GM10847 (cell line): Measurements from ENCODE around the gene MYH11.
A peak's percentile ranks its signal among the peaks of the same experiment; 100 is the strongest.

Experiments used
- POLR2A ChIP-seq: IDR thresholded peaks from 2 replicates; pipeline ENCODE4 v1.6.1; 2011; ENCODE audit not compliant: insufficient read length; ENCODE audit errors: extremely low read depth

Gene MYH11

GRCh38 chr16:15856901-15857698 is at the start of gene MYH11:
Gene MYH11, minus strand, starts transcription at chr16:15857028. Its CDS starts 18,776 bp downstream, at chr16:15838252.
- no peak for TF ChIP-seq POLR2A

DNA sequence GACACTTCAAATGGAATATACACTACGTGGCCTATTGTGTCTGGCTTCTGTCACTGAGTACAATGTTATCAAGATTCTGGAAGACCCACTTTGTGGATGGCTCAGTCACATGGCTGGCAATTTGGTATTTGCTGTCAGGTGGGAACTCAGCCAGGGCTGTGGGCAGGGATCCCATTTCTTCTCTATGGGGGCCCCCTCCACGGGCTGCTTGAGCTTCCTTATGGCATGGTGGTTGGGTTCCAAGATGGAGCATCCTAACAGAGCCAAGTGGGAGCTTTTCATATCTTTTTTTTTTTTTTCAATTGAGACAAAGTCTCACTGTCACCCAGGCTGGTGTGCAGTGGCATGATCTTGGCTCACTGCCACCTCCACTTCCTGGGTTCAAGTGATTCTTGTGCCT is 49.6 kb upstream of the MYH11 start:
- no peak for TF ChIP-seq POLR2A

DNA sequence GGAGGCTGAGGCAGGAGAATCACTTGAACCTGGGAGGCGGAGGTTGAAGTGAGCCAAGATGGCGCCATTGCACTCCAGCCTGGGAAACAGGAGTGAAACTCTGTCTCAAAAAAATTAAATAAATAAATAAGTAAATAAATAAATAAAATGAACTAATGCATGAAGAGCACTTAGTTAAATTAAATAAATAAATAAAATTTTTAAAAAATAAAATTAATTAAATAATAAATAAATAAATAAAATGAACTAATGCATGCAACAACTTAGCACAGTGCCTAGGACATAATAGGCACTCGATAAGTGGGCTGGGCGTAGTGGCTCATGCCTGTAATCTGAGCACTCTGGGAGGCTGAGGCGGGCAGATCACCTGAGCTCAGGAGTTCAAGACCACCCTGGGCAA is 47.1 kb upstream of the MYH11 start:
- no peak for TF ChIP-seq POLR2A

DNA sequence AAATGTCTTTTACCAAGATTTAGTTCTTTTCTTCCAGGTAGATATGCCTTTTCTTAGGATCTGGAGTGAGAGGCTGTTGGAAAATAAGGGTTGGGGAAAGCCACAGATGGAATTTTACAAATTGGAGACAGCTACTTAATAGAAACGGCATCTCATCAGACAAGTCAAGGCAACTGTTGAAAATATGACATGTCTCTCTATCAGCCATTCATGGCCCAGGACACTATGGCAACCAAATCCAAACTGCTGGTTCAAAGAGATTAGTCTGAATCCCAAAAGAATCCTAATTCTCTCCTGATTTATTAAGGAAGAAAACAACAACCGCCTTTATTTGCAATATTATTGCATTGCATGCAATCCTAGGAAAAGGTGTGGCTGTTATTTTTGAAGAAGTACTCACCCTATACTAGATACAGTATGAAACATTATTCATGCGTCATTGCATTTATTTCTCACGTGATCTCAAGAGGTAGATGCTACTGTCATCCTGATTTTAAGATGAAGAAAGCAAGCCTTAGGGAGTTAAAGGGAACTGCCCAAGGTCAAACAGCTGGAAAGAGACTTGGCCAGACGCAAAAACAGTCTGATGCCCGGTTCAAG is 44.2 kb upstream of the MYH11 start:
- no peak for TF ChIP-seq POLR2A

GRCh38 chr16:15900357-15900756 is 43.5 kb upstream of the MYH11 start:
- TF ChIP-seq POLR2A = no peak

- no peak for TF ChIP-seq POLR2A
These were observed 42.8 kb upstream of the MYH11 start for GRCh38 chr16:15899538-15900100.

DNA sequence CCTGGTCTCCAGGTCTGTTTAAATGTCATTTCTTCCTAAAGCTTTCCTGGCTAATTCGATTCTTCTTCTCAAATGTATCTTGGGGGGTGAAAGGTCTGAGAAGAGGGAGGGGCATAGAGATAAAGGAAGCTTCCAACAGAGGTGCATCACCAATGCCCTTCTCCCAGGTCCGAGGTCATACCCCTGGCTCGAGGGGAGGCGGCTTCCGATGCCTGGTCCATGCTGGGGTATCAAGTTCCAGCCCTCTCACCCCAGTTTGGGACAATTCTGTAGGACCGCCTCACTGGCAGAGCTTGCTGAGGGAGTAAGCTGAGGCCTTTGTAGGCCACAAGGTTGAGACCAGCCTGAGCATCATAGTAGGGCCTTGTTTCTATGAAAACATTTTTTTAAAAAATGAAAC is 41.8 kb upstream of the MYH11 start:
- TF ChIP-seq POLR2A = no peak

DNA sequence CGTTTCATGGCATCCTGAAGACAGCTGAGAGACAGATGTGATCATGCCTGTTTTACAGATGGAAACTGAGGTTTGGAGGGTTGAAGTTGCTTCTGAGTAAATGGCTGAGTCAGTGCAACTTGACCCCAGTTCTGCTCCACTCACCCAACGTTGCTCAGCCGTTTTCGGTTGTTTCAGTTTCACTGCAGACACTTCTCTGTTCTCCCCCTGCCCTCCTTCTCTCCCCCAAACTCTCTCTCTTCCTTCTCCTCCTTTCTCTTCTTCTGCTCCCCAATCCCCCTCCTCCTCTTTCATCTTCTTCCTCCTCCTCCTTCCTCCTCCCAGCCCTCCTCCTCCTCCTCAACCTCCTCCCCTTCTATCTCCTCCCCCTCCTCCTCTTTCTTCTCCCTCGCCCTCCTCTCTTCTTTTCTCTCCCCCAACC is 41.0 kb upstream of the MYH11 start:
- TF ChIP-seq POLR2A = no peak

- no peak for TF ChIP-seq POLR2A
These were observed 40.4 kb upstream of the MYH11 start for GRCh38 chr16:15897121-15897780.

DNA sequence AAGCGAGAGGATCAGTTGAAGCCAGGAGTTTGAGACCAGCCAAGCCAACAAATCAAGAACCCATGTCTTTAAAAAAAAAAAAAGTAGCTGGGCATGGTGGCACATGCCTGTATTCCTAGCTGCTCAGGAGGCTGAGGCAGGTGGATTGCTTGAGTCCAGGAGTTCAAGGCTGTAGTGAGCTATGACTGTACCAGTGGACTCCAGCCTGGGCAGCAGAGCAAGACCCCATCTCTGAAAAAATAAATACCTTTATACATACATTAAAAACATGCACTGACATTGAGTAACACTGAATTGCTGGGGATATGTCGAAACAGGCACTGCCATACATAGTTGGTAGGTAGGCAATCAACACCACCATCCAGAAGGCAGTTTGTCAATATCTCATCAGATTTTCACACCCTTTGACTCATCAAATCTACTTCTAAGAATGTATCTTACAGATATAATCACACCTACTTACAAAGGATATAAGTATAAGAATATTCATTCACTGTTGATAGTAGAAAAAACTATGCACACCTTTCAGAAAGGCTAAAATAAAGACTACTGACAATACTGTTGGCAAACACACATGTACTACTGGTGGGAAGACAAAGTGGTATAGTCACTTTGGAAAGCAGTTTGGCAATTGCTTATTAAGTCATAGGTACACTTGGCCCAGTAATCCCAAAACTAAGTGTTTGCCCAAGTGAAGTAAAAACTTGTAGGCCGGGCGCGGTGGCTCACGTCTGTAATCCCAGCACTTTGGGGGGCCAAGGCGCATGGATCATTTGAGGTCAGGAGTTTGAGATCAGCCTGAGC is 37.9 kb upstream of the MYH11 start:
- TF ChIP-seq POLR2A = no peak

- TF ChIP-seq POLR2A = no peak
These were observed 34.7 kb upstream of the MYH11 start for GRCh38 chr16:15891508-15891907.

- peak; percentile 72 for TF ChIP-seq POLR2A
These were observed 31.5 kb upstream of the MYH11 start, which contains the start of gene CEP20 for GRCh38 chr16:15888072-15888976. Gene CEP20, minus strand, starts transcription at chr16:15888603. Its CDS starts 18 bp downstream, at chr16:15888585.

DNA sequence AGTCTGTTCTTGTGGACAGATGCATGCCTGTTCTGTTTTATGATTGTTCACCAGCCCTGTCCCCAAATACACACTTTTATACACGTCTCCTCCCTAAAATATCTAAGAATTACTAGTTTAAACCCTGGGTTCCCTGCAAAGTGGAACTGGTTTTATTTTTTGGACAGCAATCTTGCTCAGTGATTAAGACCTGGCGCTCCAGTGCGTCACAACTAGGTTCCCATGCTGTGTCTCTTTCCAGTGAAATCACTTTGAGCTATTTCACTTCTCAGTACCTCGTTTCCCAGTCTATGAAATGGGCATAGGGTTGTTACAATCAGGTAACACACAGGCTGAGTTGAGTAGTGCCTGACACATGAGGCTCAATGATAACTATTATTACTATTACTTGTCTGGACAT is 30.5 kb upstream of the MYH11 start:
- TF ChIP-seq POLR2A = no peak

DNA sequence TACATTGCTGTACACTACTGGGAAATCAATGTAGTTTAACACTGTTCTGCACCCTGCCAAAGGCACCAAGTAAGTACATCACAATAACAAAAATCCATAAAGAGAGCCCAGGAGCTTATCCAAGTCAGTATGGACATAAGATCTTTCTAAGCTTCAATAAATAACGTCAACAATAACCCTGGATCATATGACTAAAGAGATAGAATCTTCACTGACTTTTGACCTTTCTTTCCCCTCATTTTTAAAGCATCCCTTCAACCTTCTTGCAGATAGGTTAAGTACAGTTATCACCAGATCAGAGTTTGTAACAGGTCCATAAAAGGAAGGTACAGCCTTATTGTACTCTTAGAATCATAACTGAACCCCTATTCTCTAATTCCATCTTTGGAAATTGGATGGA is 29.2 kb upstream of the MYH11 start:
- TF ChIP-seq POLR2A = no peak
